Activated T-cell treated with anti-CD3 and anti-CD28 coated beads, Interleukin-2, amount 50 U/mL, for 72 hours (primary cell): ENCODE data around the gene EPO. TPM values are rescaled to one million over a fixed set of nuclear protein-coding genes. Genes with fewer than 3 reads are reported as not detected.
"Not testable (repeated sequence)": the region's sequence is repeated elsewhere in the genome, so short reads cannot be mapped to it uniquely, and the experiment has no call there.

Source experiments
- ATAC-seq, 2 donors: fragments of 150-1000 bp; cut with Tn5 transposase; replicated peaks in 1 of 2; 2 replicates each; pipeline ENCODE4 v1.10.0; 2021; ENCODE audit warnings: moderate library complexity in 2 of 2, mild to moderate bottlenecking in 1 of 2
- DNase-seq, 2 donors: peaks; one replicate each; pipeline ENCODE4 v3.0.0; 2021 to 2022; ENCODE audit warnings: mixed read lengths in 1 of 2
- H3K27ac Mint-ChIP-seq: one replicate; pipeline ENCODE4 v1.8.0; 2022; ENCODE audit warnings: mild to moderate bottlenecking, moderate library complexity, mixed read lengths
- H3K27me3 Mint-ChIP-seq: one replicate; pipeline ENCODE4 v1.8.0; 2022; ENCODE audit warnings: low read depth, mixed read lengths
- H3K36me3 Mint-ChIP-seq, 2 donors: one replicate each; pipeline ENCODE4 v1.8.0; 2022; ENCODE audit warnings: mixed read lengths in 2 of 2, mild to moderate bottlenecking in 1 of 2; ENCODE audit not compliant: insufficient read depth in 2 of 2
- H3K4me1 Mint-ChIP-seq: one replicate; pipeline ENCODE4 v1.8.0; 2022; ENCODE audit warnings: low read depth, mixed read lengths
- H3K4me3 Mint-ChIP-seq, 2 donors: one replicate each; pipeline ENCODE4 v1.8.0; 2022; ENCODE audit warnings: mild to moderate bottlenecking in 2 of 2, mixed read lengths in 2 of 2, moderate library complexity in 2 of 2
- H3K9me3 Mint-ChIP-seq, 2 donors: one replicate each; pipeline ENCODE4 v1.8.0; 2022; ENCODE audit warnings: mixed read lengths in 2 of 2
- total RNA-seq, 2 donors: library from RNA; stranded (reverse); gene quantifications; one replicate each; pipeline ENCODE4 v1.2.3, GENCODE V29; 2022

Gene EPO
- total RNA-seq, 2 donors from 2014 or later, result 0.19 TPM; not detected in 1

- H3K36me3 Mint-ChIP-seq, result no peaks in the 10 kb centered on the region
- no peaks in the 10 kb centered on the region for H3K27me3 Mint-ChIP-seq
- H3K9me3 Mint-ChIP-seq, result no peaks in the 10 kb centered on the region
- H3K4me1 Mint-ChIP-seq, result no peaks in the 10 kb centered on the region
- ATAC-seq (no peak), DNase-seq (no peak)
- no peak overlapping the region for H3K27ac Mint-ChIP-seq
- no peak overlapping the region for H3K4me3 Mint-ChIP-seq
Measured at GRCh38 chr7:100759357-100760171, 39.3 kb downstream of the EPO start.

GRCh38 chr7:100762841-100763240 is 42.6 kb downstream of the EPO start:
- not testable (repeated sequence) for H3K27ac Mint-ChIP-seq, ATAC-seq, DNase-seq, H3K4me1 Mint-ChIP-seq, H3K4me3 Mint-ChIP-seq, H3K36me3 Mint-ChIP-seq, H3K9me3 Mint-ChIP-seq, H3K27me3 Mint-ChIP-seq

GRCh38 chr7:100763556-100764140 is 43.4 kb downstream of the EPO start:
- no peaks in the 10 kb centered on the region for H3K27me3 Mint-ChIP-seq
- no peaks in the 10 kb centered on the region for H3K4me1 Mint-ChIP-seq
- no peak for DNase-seq
- no peak for ATAC-seq
- H3K27ac Mint-ChIP-seq, result no peak overlapping the region
- no peaks in the 10 kb centered on the region for H3K36me3 Mint-ChIP-seq
- no peak overlapping the region for H3K4me3 Mint-ChIP-seq
- H3K9me3 Mint-ChIP-seq, result no peaks in the 10 kb centered on the region

GRCh38 chr7:100764841-100765240 is 44.6 kb downstream of the EPO start:
- DNase-seq, result no peak
- Mint-ChIP-seq H3K9me3 (no peaks in the 10 kb centered on the region), H3K4me3 (no peak overlapping the region), H3K27me3 (peaks cover 9% of the 10 kb centered on the region), H3K4me1 (no peaks in the 10 kb centered on the region), H3K27ac (no peak overlapping the region), H3K36me3 (no peaks in the 10 kb centered on the region)
- ATAC-seq, result no peak

GRCh38 chr7:100765250-100765649 is 45.0 kb downstream of the EPO start:
- H3K27ac Mint-ChIP-seq, result no peak overlapping the region
- no peaks in the 10 kb centered on the region for H3K4me1 Mint-ChIP-seq
- no peaks in the 10 kb centered on the region for H3K36me3 Mint-ChIP-seq
- H3K9me3 Mint-ChIP-seq, result no peaks in the 10 kb centered on the region
- DNase-seq, result no peak
- H3K27me3 Mint-ChIP-seq, result peaks cover 9% of the 10 kb centered on the region
- H3K4me3 Mint-ChIP-seq, result no peak overlapping the region
- ATAC-seq, result no peak

GRCh38 chr7:100768784-100769183 is 48.5 kb downstream of the EPO start:
- Mint-ChIP-seq H3K27ac (no peak overlapping the region), H3K4me1 (no peaks in the 10 kb centered on the region), H3K9me3 (no peaks in the 10 kb centered on the region), H3K27me3 (peaks cover 9% of the 10 kb centered on the region), H3K36me3 (no peaks in the 10 kb centered on the region), H3K4me3 (no peak overlapping the region)
- DNase-seq (no peak), ATAC-seq (no peak)

Other genes starting within 250 kb of the EPO start
- 100 to 1,000 TPM in 1 of 2 donors, 10 to 100 TPM in 1; 94.9 to 113 TPM for gene TSC22D4, start 241.3 kb upstream of the EPO start, total RNA-seq
- gene NYAP1, start 236.5 kb upstream of the EPO start, total RNA-seq, result under 1 TPM; 0.67 to 0.72 TPM
- 10 to 100 TPM; 35.5 to 53.7 TPM for gene AGFG2, start 181.3 kb upstream of the EPO start, total RNA-seq
- 10 to 100 TPM; 21.4 to 23.4 TPM for gene SAP25, start 146.6 kb upstream of the EPO start, total RNA-seq
- 100 to 1,000 TPM; 144 to 154 TPM for gene LRCH4, start 134.3 kb upstream of the EPO start, total RNA-seq
- 1 to 10 TPM; 2.1 to 3.6 TPM for gene FBXO24, start 134.1 kb upstream of the EPO start, total RNA-seq
- gene PCOLCE, start 118.1 kb upstream of the EPO start, total RNA-seq, result 10 to 100 TPM; 12.9 to 13.7 TPM
- 10 to 100 TPM; 12.6 to 13.4 TPM for gene MOSPD3, start 107.9 kb upstream of the EPO start, total RNA-seq
- 1 to 10 TPM; 4.7 to 5.8 TPM for gene TFR2, start 78.9 kb upstream of the EPO start, total RNA-seq
- not detected for gene ACTL6B, start 64.0 kb upstream of the EPO start, total RNA-seq
- gene GNB2, start 46.7 kb upstream of the EPO start, total RNA-seq, result 100 to 1,000 TPM; 196 to 198 TPM
- 10 to 100 TPM; 51.5 to 53.2 TPM for gene GIGYF1, start 26.2 kb upstream of the EPO start, total RNA-seq
- 10 to 100 TPM; 33.3 to 40.9 TPM for gene POP7, start 14.3 kb upstream of the EPO start, total RNA-seq
- not detected for gene ZAN, start 13.1 kb downstream of the EPO start, total RNA-seq
- gene EPHB4, start 107.1 kb downstream of the EPO start, total RNA-seq, result 1 to 10 TPM; 2.4 to 3.4 TPM
- 10 to 100 TPM; 17.6 to 20.1 TPM for gene SLC12A9, start 132.2 kb downstream of the EPO start, total RNA-seq
- 10 to 100 TPM; 28.3 to 31.5 TPM for gene TRIP6, start 146.9 kb downstream of the EPO start, total RNA-seq
- 100 to 1,000 TPM; 140 to 145 TPM for gene SRRT, start 154.6 kb downstream of the EPO start, total RNA-seq
- gene UFSP1, start 169.2 kb downstream of the EPO start, total RNA-seq, result under 1 TPM; 0.34 to 0.83 TPM
- gene ACHE, start 175.4 kb downstream of the EPO start, total RNA-seq, result under 1 TPM; 0.16 to 0.41 TPM
- not detected for gene MUC3A, start 229.1 kb downstream of the EPO start, total RNA-seq
- 1 to 10 TPM in 1 of 2 donors, not detected in 1; 1.6 TPM for gene MUC12, start 249.1 kb downstream of the EPO start, total RNA-seq